ENCODE data around the gene TMEM132C.

The TMEM132C gene

DNA sequence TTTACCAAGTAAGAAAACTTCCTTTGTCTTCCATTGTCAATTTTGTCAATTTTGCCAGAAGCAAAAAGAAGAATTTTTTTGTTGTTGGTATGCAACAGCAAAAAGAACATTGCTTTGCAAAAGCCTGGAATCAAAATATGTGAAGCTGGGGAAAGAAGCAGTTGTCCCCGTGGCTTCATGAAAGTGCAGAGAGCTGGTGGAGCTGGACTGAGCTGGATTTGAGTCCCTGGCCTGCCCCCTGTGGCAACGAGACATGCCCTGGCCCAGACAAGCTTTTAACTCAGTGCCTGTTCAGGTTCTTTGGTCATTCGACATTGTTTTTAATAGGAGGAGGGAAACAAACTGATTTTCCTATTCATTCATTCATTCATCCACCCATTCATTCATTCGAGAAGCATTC is 486.5 kb downstream of the TMEM132C start:
- Histone ChIP-seq H3K79me2 (ENCODE audit: low read length) (no peaks in the 10 kb centered on the region), H3K36me3 (replicated peaks; ENCODE audit: insufficient read depth, low read length) (no peaks in the 10 kb centered on the region), H2AFZ (ENCODE audit: low read length) (no peak overlapping the region), H3F3A (ENCODE audit: insufficient read depth, low read length) (no peaks in the 10 kb centered on the region), H3K9ac (ENCODE audit: low read length) (no peak overlapping the region), H4K20me1 (ENCODE audit: insufficient read depth, low read length) (no peaks in the 10 kb centered on the region), H3K4me1 (ENCODE audit: low read length) (no peaks in the 10 kb centered on the region), H3K9me3 (replicated peaks; ENCODE audit: insufficient read depth, low read length) (no peaks in the 10 kb centered on the region), H3K27me3 (replicated peaks; ENCODE audit: insufficient read depth, low read length) (no peaks in the 10 kb centered on the region), H3K4me2 (ENCODE audit: low read depth, low read length) (no peak overlapping the region), H3K27ac (ENCODE audit: low read length) (no peak overlapping the region), H3K4me3 (ENCODE audit: low read length) (no peak overlapping the region), H3K9me2 (replicated peaks; ENCODE audit: insufficient read depth, low read length) (no peaks in the 10 kb centered on the region)
- no peak for DNase-seq
- TF ChIP-seq EZH2 (optimal IDR thresholded peaks at IDR 0.05; ENCODE audit: low read depth, low read length), result no peak
- TF ChIP-seq EZH2phosphoT487 (IDR thresholded peaks at IDR 0.05; ENCODE audit: low read length), result no peak
- TF ChIP-seq, protein P1, sequence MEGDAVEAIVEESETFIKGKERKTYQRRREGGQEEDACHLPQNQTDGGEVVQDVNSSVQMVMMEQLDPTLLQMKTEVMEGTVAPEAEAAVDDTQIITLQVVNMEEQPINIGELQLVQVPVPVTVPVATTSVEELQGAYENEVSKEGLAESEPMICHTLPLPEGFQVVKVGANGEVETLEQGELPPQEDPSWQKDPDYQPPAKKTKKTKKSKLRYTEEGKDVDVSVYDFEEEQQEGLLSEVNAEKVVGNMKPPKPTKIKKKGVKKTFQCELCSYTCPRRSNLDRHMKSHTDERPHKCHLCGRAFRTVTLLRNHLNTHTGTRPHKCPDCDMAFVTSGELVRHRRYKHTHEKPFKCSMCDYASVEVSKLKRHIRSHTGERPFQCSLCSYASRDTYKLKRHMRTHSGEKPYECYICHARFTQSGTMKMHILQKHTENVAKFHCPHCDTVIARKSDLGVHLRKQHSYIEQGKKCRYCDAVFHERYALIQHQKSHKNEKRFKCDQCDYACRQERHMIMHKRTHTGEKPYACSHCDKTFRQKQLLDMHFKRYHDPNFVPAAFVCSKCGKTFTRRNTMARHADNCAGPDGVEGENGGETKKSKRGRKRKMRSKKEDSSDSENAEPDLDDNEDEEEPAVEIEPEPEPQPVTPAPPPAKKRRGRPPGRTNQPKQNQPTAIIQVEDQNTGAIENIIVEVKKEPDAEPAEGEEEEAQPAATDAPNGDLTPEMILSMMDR (IDR thresholded peaks at IDR 0.05; ENCODE audit: low read length), result no peak

DNA sequence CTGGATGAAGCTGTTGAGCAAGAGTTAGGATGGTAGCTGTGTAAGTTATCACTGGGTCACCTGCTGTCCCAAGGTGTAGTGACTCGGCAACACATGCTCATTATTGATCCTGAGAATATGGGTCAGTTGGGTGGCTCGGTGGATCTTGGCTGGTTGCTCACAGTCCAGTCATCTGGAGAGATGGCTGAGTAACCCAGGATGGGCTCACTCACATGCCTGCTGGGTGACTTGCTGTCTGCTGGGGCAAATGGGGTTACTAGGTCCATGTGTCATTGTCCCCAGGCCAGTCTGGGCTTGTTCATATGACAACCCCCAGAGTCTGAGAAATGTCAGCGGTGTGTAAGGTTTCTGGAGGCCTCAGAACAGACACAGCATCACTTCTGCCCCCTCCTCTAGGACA is 487.3 kb downstream of the TMEM132C start:
- H3K9me3 ChIP-seq (replicated peaks; ENCODE audit: insufficient read depth, low read length), result no peaks in the 10 kb centered on the region
- H3K4me2 ChIP-seq (ENCODE audit: low read depth, low read length), result no peak overlapping the region
- H3K9ac ChIP-seq (ENCODE audit: low read length), result no peak overlapping the region
- H3K27ac ChIP-seq (ENCODE audit: low read length), result no peak overlapping the region
- no peaks in the 10 kb centered on the region for H3K79me2 ChIP-seq (ENCODE audit: low read length)
- no peaks in the 10 kb centered on the region for H3K9me2 ChIP-seq (replicated peaks; ENCODE audit: insufficient read depth, low read length)
- no peaks in the 10 kb centered on the region for H4K20me1 ChIP-seq (ENCODE audit: insufficient read depth, low read length)
- H3K36me3 ChIP-seq (replicated peaks; ENCODE audit: insufficient read depth, low read length), result no peaks in the 10 kb centered on the region
- no peak for DNase-seq
- H3F3A ChIP-seq (ENCODE audit: insufficient read depth, low read length), result no peaks in the 10 kb centered on the region
- no peaks in the 10 kb centered on the region for H3K4me1 ChIP-seq (ENCODE audit: low read length)
- no peaks in the 10 kb centered on the region for H3K27me3 ChIP-seq (replicated peaks; ENCODE audit: insufficient read depth, low read length)
- no peak for TF ChIP-seq EZH2 (optimal IDR thresholded peaks at IDR 0.05; ENCODE audit: low read depth, low read length)
- TF ChIP-seq EZH2phosphoT487 (IDR thresholded peaks at IDR 0.05; ENCODE audit: low read length), result no peak
- TF ChIP-seq, protein P1 (IDR thresholded peaks at IDR 0.05; ENCODE audit: low read length), result no peak
- no peak overlapping the region for H3K4me3 ChIP-seq (ENCODE audit: low read length)
- no peak overlapping the region for H2AFZ ChIP-seq (ENCODE audit: low read length)

GRCh38 chr12:128755566-128755965 is 488.6 kb downstream of the TMEM132C start:
- no peak for DNase-seq
- Histone ChIP-seq H3K27ac (ENCODE audit: low read length) (no peak overlapping the region), H3K27me3 (replicated peaks; ENCODE audit: insufficient read depth, low read length) (no peaks in the 10 kb centered on the region), H3K79me2 (ENCODE audit: low read length) (no peaks in the 10 kb centered on the region), H3K36me3 (replicated peaks; ENCODE audit: insufficient read depth, low read length) (no peaks in the 10 kb centered on the region), H3F3A (ENCODE audit: insufficient read depth, low read length) (no peaks in the 10 kb centered on the region), H3K4me1 (ENCODE audit: low read length) (no peaks in the 10 kb centered on the region), H3K9me2 (replicated peaks; ENCODE audit: insufficient read depth, low read length) (no peaks in the 10 kb centered on the region), H3K4me3 (ENCODE audit: low read length) (no peak overlapping the region), H3K9me3 (replicated peaks; ENCODE audit: insufficient read depth, low read length) (no peaks in the 10 kb centered on the region), H4K20me1 (ENCODE audit: insufficient read depth, low read length) (no peaks in the 10 kb centered on the region), H2AFZ (ENCODE audit: low read length) (no peak overlapping the region), H3K4me2 (ENCODE audit: low read depth, low read length) (no peak overlapping the region), H3K9ac (ENCODE audit: low read length) (no peak overlapping the region)
- TF ChIP-seq EZH2phosphoT487 (IDR thresholded peaks at IDR 0.05; ENCODE audit: low read length) (no peak), EZH2 (optimal IDR thresholded peaks at IDR 0.05; ENCODE audit: low read depth, low read length) (no peak)
- TF ChIP-seq, protein P1 (IDR thresholded peaks at IDR 0.05; ENCODE audit: low read length), result no peak

Data from MM.1S (cell line).